HL-60/S4 treated with phorbol 12-myristate 13-acetate at 8.2 ng/mL for 4 days and 3 days (cell line): ENCODE results near the gene AMIGO2.
"Not testable (repeated sequence)": the region's sequence is repeated elsewhere in the genome, so short reads cannot be mapped to it uniquely, and the experiment has no call there.

Source experiments
- in situ Hi-C: fragments of 300-500 bp; cut with MboI; formaldehyde crosslinking; loops from 2 replicates; pipeline ENCODE4 v1.15.0; 2022; ENCODE audit warnings: low sequenced_read_pairs

AMIGO2 gene

DNA sequence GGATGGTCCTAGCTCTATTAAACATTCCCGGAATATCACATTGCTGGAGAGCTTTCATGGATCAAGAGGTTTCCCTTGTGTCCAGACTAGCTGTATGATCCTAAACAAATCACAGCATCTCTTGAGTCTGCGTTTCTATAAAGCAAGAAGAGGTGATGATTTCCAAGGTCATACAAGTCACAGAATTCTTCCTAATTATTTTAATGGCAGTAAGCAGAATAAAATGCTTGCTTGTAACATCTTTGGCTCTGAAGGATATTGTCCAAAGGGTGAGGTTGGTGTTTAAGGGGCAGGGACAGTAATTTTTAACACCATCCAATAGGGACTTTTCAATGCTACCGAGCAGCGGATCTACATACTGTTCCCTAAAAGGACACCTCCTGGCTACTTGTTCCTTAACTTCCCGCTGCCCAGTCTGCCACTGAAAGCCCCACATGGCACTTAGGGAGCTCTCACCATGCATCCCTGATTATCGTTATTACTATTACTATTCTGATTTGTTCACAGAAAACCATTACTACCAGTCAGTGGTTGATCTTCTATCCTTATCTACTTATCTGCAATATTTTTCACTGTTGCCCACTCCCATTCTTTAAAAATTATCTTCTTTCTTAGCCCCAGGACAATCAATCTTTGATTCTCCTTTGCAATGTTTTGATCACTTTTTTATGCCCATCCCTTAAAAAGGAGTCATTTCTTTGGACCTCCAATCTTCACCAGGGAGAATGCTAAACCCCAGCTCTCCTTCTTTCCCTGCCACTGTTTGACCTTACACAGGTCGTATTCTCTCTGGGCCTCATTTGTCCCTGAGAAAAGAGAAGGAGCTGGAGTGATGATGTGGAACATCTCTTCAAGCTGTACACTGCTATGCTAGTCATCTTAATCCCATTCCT is 4.3 kb downstream of the AMIGO2 start:
- in situ Hi-C loops: no loop called here

DNA sequence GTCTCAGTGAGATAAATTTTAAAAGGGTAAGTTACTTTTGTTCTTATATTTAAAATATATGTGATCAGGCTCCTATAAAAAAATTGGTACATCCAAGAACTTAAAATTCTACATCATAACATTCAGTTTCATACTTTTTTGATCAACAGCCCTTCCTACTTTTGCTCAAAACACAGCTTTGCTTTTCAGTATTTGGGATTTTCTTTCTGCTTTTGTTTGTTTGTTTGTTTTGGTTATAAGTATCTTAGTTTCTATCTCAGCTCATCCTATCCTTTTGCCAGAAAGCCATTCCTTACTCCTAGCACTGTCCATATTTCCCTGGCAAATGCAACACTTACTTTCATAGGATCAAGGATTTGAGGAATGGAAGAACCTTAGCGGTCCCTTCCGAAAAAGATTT is 5.0 kb downstream of the AMIGO2 start:
- in situ Hi-C loops: no loop called here

DNA sequence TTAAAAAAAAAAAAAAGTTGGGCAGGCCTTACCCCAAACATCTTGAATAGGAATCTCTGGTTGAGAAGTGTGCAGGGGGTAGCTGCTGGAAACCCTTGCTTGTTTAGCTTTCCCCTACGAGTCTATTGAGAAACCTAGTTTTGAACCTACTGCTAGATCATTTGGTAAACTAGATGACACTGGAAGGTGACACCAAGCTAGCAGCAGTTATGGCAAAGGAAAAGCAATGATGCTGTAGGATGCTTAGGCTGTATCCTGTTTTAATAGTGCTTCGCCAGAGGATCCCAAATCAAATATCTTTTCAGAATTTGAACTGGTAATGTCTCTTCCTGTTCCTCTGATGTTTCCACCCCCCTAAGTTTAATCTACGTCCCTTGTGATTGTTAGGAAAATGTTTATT is 5.8 kb downstream of the AMIGO2 start:
- in situ Hi-C loops: no loop called here

DNA sequence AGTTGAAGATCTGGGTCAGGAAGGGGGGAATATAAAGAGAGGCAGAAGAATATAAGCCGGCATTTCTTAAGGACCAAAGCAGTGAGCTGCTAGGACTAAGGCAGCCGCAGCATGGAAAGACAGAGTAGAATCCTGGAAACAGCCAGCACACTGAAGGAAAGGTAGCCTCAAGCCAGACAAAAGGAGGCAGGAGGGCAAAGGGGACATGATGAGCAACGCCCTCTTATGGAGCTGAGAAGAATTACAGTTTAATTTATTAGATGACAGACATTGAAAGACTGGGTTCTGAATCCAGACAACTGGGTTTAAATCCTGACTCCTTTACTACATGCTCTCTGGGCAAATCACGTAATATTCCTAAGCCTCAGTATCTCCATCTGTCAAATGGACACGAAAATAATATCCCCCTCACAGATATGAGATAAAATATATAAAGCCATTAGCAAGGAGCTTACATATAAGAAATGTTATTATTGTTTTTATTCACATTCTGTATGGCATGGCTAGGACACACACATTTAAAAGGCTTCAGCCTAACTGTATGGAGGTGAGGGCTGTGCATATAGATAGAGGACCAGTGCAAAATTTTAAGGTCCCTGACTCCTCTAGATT is 8.4 kb downstream of the AMIGO2 start:
- in situ Hi-C loops: no loop called here

DNA sequence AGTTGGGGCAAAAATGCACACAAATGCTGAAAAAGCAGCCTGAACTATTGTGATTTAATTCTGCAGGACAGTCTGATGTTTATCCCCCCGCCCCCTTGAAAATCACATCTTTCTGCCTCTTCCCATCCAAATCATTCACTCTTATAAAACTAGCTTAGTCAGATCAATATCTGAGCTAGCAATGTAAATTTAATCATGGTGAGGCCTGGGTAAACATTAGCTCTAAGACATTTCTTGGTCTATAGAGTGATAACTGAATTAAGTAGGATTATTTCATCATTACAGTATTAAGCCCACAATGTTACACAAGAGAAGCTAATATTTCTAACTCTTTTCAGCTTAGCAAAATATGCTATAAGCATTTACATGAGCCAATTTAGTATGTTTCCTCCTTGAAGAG is 9.4 kb downstream of the AMIGO2 start:
- in situ Hi-C loops: no loop called here

DNA sequence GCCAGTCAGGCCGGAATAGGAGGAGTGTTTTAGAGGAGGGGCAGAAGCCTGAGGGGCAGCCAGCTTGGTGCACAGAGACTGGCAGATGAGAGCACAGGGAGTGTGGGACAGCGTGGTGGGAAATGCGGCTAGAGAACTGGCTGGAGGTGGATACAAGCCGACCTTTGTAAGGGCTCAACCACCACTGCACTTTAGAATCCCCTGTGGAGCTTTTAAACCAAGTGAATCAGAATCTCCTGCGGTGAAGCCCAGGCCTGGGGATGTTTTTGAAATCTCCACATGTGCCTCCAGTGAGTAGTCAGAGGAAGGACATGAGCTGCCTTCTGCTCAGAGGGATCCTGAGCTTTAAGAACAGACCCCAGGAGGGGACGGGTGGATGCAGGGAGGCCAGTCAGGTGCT is 11.2 kb downstream of the AMIGO2 start:
- in situ Hi-C loops: no loop called here

DNA sequence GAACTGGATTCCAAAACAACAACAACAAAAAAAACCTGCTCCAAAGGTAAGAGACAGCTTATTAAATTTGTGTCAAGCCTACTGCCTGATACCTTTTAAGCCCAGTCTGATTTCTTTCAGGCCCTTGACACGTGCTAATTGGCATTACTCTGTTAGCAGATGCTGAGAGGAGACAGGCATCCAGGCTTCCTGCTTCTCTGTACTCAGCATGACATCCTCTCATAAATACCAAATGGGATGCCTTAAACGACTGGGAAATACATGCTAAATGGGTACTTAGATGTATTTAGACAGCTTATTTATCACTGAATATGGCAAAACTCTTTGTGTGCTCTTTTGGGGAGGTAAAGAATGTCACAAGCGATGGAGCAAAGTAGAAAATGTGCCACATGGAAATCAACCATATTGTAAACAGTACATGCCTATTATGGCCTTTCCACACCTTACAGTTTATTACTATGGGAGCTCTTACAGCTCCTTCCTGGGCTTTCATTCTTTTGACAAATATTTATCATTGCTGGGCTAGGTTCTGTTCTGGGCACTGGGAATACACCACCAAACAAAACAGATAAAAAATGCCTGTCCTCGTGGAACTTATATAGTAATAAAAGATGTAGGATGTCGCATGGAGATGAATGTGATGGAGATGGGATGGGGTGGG is 11.9 kb downstream of the AMIGO2 start:
- in situ Hi-C loops: no loop called here

DNA sequence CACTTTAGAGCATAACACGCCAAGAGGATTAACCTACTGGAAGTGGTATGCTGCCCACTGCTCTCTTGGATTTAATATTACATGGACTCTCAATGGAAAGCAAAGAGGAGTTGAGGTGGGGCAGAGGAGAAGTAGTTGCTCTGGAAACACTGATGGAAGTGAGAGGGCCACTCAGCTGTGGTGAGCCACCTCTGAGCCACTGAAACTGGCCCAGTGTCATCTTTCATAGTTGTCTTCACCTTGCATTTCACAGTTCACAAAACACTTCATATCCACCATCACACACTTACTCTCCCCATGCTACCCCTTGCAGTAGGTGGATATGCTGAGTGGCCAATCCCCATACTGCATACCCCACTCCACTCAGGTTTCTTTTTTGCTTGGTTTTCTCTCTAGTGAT is 12.6 kb downstream of the AMIGO2 start:
- in situ Hi-C loops: no loop called here

DNA sequence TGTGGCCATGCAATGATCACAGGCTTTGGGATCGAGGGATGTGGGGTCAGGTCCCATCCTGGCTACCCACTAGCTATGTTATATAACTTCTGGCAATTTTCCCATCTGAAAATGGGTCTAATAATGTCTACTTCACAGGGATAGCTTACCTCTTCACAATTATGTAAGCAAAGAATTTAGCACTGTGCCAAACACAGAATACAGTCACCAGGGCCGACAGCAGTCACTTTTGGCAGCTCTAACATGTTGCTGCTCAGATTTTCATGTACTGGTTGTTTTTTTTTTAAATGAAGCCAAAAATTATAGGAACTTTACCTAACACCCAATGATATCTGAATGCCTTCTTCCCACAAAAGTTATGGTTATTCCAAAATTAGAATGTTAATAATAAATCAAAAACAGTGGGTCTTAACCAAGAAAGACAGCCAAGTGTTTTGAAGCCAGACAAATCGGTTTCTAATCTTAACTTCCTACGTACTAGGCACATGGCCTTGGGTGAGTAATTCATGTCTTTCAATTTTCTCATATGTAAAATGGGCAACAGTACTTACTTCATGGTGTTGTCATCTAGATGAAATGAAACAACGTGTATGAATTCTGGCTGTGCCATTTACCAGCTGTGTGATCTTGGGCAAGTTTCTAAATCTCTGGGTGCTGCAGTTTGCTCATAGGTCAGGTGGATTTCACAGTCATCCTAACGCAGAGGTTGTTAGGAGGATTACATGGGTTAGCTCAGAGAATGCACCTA is 13.3 kb downstream of the AMIGO2 start:
- in situ Hi-C loops: no loop called here

DNA sequence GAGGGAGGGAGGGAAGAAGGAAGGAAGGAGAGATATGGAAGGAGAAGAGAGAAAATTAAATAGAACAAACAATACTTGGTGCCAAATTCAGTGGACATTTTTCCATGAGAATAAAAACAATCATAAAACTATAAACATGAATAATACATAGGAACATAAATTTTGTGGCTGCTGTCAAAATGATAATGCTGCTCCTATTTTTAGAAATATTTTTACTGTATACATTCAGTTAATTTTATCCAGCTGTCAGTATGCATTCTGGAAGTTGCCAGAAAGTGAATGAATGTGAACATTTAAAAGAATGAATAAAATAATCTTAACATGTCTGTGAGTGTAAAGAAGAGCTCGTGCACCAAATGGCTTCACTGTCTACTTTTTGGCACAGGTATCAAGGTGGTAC is 14.2 kb downstream of the AMIGO2 start:
- in situ Hi-C loops: no loop called here

DNA sequence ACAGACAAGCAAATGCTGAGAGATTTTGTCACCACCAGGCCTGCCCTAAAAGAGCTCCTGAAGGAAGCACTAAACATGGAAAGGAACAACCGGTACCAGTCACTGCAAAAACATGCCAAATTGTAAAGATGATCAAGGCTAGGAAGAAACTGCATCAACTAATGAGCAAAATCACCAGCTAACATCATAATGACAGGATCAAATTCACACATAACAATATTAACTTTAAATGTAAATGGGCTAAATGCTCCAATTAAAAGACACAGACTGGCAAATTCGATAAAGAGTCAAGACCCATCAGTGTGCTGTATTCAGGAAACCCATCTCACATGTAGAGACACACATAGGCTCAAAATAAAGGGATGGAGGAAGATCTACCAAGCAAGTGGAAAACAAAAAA is 21.1 kb downstream of the AMIGO2 start:
- in situ Hi-C loops: not testable (repeated sequence)

DNA sequence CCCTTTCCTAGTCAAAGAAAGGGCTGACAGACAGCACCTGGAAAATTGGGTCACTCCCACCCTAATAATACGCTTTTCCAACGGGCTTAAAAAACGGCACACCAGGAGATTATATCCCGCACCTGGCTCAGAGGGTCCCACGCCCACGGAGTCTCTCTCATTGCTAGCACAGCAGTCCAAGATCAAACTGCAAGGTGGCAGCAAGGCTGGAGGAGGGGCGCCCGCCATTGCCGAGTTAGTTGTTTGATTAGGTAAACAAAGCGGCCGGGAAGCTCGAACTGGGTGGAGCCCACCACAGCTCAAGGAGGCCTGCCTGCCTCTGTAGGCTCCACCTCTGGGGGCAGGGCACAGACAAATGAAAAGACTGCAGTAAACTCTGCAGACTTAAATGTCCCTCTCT is 22.8 kb downstream of the AMIGO2 start:
- in situ Hi-C loops: not testable (repeated sequence)

DNA sequence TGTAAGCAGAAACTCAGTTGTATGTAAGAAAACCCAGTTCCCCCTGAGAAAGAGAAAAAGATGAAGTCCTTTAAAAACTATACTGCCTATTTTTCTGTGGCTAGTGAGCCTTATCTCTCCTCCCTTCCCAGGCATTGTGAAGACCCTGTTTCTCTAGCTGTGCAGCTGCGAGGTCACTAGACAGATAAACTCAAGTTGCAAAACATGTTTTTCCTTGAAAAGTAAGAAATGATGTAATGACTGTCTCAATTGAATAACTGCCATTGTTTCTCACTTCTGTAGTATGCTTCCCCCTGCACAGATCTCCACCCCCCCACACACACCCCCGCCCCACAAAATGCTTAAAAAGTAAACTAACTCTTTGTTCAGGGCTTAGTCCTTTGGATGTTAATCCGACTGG is 23.9 kb downstream of the AMIGO2 start:
- in situ Hi-C loops: not testable (repeated sequence)

DNA sequence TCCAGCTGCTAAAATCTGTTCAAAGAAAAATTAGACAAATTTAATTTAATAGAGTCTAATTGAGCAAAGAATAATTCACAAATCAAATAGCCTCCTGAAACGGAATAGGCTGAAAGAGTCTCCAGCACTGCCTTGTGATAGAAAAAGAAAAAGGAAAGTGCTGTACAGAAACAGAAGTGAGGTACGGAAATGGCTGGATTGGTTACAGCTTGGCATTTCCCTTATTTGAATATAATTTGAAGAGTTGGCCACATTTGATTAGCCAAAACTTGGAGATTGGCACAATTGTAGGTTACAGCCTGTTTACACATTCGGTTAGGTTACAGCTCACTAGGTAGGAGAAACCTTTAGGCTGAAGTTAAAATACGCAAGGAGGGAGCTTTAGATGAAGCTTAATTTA is 25.1 kb downstream of the AMIGO2 start:
- in situ Hi-C loops: no loop called here

DNA sequence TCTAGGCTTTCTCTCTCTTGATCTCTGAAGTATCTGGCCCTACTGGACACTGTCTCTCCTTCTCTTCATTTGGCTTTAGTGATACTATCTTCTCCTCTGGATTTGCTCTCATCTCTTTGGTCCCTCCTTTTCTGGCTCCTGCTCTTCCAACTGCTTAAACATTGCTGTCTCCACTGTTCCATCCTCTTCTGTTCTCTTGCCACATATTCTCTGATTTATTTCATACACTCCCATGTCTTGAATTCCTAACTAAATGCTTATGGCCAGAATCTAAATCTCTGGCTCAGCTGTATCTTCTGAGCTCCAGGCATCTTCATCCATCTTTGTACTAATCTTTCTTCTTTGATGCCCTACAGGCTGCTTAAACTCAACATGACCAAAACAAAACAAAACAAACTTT is 25.8 kb downstream of the AMIGO2 start:
- in situ Hi-C loops: no loop called here

DNA sequence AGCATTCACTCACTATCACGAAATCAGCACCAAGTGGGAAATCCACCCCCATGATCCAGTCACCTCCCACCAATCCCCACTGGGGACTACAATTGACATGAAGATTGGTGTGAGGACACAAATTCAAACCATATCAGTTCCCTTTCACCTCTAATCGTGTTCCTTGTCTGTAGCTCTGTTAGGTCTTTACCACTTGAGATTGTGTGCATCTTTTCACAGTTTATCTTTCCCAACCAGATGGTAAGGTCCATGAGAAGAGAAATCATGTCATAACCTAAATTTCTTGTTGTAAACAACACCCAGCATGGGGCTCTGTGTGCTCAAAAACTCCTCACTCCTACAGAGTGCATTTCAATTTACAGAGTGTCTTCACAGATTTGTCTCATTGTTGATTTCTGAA is 27.5 kb downstream of the AMIGO2 start:
- in situ Hi-C loops: no loop called here

DNA sequence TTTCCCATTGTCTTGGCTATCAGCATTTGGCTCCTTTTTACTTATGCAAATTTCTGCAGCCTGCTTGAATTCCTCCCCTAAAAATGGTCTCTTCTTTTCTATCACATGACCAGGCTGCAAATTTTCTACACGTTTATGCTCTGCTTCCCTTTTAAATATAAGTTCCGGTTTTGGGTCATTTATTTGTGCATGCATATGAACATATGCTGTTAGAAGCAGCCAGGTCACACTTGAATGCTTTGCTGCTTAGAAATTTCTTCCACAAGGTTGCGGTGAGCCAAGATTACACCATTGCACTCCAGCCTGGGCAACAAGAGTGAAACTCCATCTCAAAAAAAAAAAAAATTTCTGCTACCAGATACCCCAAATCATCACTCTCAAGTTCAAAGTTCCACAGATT is 28.5 kb downstream of the AMIGO2 start:
- in situ Hi-C loops: not testable (repeated sequence)

DNA sequence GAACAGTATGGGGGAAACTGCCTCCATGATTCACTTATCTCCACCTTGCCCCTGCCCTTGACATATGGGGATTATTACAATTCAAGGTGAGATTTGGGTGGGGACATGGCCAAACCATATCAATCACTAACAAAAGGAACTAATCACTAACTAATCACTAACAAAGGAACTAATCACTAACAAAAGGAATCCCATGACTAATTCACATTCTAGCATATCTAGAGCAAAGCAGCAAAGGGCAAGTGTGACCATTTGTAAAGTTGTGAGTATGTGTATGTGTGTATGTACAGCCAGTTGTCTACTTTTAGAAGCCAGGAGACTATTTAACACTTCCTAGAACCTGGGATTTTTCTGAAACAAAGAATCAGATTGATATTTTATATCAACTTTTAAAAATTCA is 31.2 kb downstream of the AMIGO2 start:
- in situ Hi-C loops: loop anchor here (25.0 kb wide), 2 partner anchors 264 to 589 kb away; no protein-coding TSS in a partner anchor

DNA sequence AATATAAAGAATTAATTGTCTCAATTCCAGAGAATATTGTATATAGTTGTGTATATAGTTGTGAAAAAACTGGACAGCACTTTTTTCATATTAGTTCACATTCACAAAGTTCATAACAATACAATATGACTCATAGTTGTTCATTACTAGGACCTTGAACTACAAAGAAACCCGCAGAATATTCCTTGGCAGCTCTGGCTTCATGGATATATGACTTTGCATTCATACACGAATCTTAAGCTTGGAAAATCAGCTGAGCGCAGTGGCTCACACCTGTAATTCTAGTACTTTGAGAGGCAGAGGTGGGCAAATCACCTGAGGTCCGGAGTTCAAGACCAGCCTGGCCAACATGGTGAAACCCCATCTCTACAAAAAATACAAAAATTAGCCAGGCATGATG is 38.4 kb downstream of the AMIGO2 start:
- in situ Hi-C loops: loop anchor here (25.0 kb wide), 2 partner anchors 271 to 596 kb away; no protein-coding TSS in a partner anchor

DNA sequence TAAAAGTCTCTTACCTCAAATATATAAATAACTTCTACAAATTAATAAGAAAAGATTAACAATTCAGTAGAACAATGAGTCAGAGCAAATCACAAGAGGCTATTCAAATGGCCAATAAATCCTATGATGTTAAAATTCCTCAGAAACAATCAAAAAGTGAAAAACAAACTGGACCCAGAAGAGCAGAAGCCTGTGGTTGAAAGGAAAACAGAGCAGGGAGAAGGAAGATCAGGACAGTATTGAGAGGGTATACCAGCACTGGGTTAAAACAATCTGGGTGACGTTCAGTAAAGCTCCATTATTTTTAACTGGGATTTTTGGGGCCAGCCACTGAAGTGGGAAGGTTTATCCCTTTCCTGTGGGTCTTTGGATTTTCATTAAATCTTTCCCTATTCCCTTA is 40.0 kb downstream of the AMIGO2 start:
- in situ Hi-C loops: loop anchor here (25.0 kb wide), 2 partner anchors 273 to 598 kb away; no protein-coding TSS in a partner anchor

DNA sequence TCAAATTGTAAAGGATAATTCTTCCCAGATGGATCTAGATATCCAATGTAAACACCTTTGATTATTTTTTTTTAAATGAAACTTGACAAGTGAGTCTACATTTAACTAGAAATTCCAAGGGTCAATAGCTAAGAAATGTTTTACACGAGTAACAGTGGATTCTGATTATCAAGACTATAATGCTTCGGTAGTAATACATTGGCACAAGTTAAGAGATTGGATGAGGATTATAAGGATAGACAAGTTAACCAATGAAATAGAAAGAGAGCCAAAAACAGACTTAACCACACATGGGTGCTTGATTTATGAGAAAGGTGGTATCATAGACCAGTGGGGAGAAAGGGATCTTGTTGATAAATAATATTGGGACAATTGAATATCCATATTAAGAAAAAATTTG is 40.7 kb downstream of the AMIGO2 start:
- in situ Hi-C loops: loop anchor here (25.0 kb wide), 2 partner anchors 273 to 598 kb away; no protein-coding TSS in a partner anchor
